Measurements from ENCODE around the gene PRPF18.

DNA sequence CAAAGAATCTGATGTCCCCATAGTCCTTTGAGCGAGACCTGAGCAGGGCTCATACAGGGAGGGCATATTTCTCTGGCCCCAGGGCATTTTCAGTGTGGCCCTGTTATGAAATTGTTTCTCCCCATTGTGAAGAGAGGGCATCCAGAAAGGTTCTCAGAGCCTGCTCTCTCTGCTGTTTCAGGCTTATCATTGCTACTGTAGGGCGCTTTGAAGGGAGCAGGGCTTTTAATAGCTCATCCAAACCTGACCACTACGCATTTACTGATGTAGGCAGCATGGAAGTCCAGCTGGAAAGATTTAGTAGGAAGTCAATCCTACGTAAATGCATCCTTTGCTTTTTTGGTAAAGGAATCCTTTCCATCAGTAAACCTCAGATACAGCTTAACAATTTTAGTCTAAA lies 68.1 kb downstream of the PRPF18 start:
- TF ChIP-seq, protein P1, sequence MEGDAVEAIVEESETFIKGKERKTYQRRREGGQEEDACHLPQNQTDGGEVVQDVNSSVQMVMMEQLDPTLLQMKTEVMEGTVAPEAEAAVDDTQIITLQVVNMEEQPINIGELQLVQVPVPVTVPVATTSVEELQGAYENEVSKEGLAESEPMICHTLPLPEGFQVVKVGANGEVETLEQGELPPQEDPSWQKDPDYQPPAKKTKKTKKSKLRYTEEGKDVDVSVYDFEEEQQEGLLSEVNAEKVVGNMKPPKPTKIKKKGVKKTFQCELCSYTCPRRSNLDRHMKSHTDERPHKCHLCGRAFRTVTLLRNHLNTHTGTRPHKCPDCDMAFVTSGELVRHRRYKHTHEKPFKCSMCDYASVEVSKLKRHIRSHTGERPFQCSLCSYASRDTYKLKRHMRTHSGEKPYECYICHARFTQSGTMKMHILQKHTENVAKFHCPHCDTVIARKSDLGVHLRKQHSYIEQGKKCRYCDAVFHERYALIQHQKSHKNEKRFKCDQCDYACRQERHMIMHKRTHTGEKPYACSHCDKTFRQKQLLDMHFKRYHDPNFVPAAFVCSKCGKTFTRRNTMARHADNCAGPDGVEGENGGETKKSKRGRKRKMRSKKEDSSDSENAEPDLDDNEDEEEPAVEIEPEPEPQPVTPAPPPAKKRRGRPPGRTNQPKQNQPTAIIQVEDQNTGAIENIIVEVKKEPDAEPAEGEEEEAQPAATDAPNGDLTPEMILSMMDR (IDR thresholded peaks at IDR 0.05 in 8 of 11, conservative IDR thresholded peaks at IDR 0.05 in 3 of 11), result no peak
- TF ChIP-seq POLR2A (IDR thresholded peaks at IDR 0.05) (no peak), POLR2AphosphoS5 (IDR thresholded peaks at IDR 0.05) (no peak)

Measured in spleen (tissue), 7 donors.